Glomerular visceral epithelial cell (primary cell): Measurements from ENCODE around the gene TPD52L1.

Source experiments
- DNase-seq: peaks from one replicate; pipeline ENCODE4 v3.0.0-alpha.2; 2016; ENCODE audit errors: extremely low spot score

Gene TPD52L1

GRCh38 chr6:125175466-125176048, 22.0 kb downstream of the TPD52L1 start:
- DNase-seq = no peak

GRCh38 chr6:125182237-125183008, 28.9 kb downstream of the TPD52L1 start:
- DNase-seq = no peak

- DNase-seq = no peak
These were observed 29.8 kb downstream of the TPD52L1 start for GRCh38 chr6:125183391-125183790.

GRCh38 chr6:125188037-125188436, 34.5 kb downstream of the TPD52L1 start:
- DNase-seq = peak; percentile 80

GRCh38 chr6:125188594-125189203, 35.1 kb downstream of the TPD52L1 start:
- DNase-seq = no peak

- no peak for DNase-seq
These were observed 35.9 kb downstream of the TPD52L1 start for GRCh38 chr6:125189494-125189893.

GRCh38 chr6:125190667-125191066, 37.1 kb downstream of the TPD52L1 start:
- DNase-seq = no peak

GRCh38 chr6:125191916-125192609, 38.5 kb downstream of the TPD52L1 start:
- DNase-seq = peak; percentile 91

GRCh38 chr6:125192610-125192930, 39.0 kb downstream of the TPD52L1 start:
- no peak for DNase-seq

GRCh38 chr6:125193208-125193607, 39.6 kb downstream of the TPD52L1 start:
- no peak for DNase-seq

GRCh38 chr6:125194941-125195340, 41.4 kb downstream of the TPD52L1 start:
- DNase-seq = no peak

- no peak for DNase-seq
These were observed 42.0 kb downstream of the TPD52L1 start for GRCh38 chr6:125195526-125195925.

GRCh38 chr6:125196613-125197012, 43.0 kb downstream of the TPD52L1 start:
- DNase-seq = no peak

- peak; percentile 74 for DNase-seq
These were observed 44.3 kb downstream of the TPD52L1 start for GRCh38 chr6:125197795-125198269.

- DNase-seq = no peak
These were observed 44.9 kb downstream of the TPD52L1 start for GRCh38 chr6:125198398-125198937.

- no peak for DNase-seq
These were observed 47.4 kb downstream of the TPD52L1 start for GRCh38 chr6:125200941-125201340.

GRCh38 chr6:125201961-125202729, 48.6 kb downstream of the TPD52L1 start:
- DNase-seq = peak; percentile 91

GRCh38 chr6:125203395-125203794, 49.8 kb downstream of the TPD52L1 start:
- DNase-seq = no peak

GRCh38 chr6:125205931-125206330, 52.4 kb downstream of the TPD52L1 start:
- DNase-seq = no peak

- no peak for DNase-seq
These were observed 52.8 kb downstream of the TPD52L1 start for GRCh38 chr6:125206389-125206788.

- DNase-seq = no peak
These were observed 54.4 kb downstream of the TPD52L1 start for GRCh38 chr6:125207956-125208355.
